GM21723 (cell line): ENCODE measurements around the gene FCGR2B.

Experiments used
- ATAC-seq: cut with Tn5 transposase; IDR thresholded peaks from one replicate; pipeline ENCODE4 v1.9.1; 2021; ENCODE audit warnings: mild to moderate bottlenecking, moderate library complexity; ENCODE audit not compliant: unreplicated experiment

FCGR2B gene

GRCh38 chr1:161705537-161705936 lies 42.6 kb downstream of the FCGR2B start:
- ATAC-seq: peak; percentile 35

- no peak for ATAC-seq
Measured at GRCh38 chr1:161706113-161706481, 43.2 kb downstream of the FCGR2B start.

GRCh38 chr1:161706482-161707347 lies 43.8 kb downstream of the FCGR2B start, which contains the start of gene FCRLA:
Gene FCRLA, plus strand, starts transcription at chr1:161707229. Its CDS starts 36 bp downstream, at chr1:161707265.
- peak; percentile 66 for ATAC-seq

GRCh38 chr1:161707503-161707902 lies 44.6 kb downstream of the FCGR2B start:
- ATAC-seq: peak; percentile 3

DNA sequence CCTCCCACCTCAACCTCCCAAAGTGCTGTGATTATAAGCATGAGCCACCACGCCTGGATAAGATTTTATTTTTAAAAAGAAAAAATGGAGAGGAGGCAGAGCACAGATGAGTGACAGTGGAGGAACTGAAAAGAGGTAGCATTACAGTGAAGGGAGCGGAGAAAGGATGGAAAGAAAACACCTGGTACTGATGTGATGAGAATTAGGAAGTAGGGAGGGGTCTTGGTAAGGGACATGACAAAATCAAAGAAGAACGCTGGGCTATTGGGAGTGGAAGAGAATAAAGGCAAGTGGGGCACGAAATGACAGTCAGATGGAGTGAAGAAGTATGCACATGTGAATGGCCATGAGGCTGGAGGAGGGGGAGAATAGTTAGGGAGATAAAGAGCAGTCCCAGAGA lies 46.4 kb downstream of the FCGR2B start:
- ATAC-seq: no peak

DNA sequence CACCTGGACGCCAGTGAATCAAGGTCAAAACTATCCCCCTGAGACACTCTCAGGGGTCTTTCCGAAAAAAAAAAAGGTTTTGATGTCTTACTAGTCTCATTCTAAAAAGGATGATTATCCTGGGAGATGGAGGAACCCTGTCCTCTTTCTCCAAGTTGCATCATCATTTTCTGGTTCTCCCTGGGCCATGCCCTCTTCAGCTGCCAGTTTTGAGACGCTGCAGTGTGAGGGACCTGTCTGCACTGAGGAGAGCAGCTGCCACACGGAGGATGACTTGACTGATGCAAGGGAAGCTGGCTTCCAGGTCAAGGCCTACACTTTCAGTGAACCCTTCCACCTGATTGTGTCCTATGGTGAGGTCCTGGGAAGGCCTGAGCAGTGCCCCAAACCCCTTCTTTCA lies 47.6 kb downstream of the FCGR2B start:
- no peak for ATAC-seq

DNA sequence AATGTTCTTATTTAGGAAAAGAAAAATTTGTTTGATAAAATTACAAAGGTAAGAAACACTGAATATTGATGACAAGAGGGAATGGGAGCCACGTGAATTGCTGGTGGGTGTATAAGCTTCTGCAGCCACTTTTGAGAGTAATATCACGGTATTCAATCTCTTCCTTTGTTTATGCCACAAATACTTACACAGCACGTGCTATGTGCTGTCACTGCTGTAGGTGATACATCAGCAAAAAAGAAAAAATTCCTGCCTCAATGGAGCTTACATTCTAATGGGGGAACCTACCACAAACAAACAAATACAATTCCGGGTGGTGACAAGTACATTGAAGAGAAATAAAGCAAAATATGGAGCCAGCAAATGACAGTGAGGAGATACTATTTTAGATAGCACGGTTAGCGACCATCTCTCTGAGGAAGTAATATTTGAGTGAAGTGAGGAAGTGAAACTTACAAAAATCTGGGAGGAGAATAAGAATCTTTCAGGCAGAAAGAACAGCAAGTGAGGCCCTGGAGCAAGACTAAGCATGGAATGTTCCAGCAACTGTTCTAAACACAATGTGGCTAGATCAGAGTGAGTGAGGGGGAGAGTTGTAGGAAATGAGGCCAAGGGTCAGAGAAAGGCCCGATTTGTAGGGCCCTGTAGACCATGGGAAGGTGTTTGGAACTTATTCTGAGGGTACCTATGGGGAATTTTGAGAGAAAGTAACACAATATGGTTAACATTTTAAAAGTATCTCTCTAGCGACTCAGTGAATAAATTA lies 55.8 kb downstream of the FCGR2B start:
- ATAC-seq: peak; percentile 71

DNA sequence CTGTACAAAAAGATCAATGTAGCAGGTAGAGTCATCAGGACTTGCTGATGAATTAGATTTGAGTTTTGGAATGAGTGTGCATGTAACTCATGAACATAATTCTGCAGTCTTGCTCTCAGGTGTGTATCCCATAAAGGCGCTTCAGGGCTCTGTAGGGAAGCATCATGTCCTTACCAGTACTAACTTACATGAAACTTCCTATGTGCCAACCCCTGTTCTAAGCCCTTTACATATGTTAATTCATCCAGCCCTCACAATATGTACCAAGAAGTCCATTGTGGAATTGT lies 56.3 kb downstream of the FCGR2B start:
- ATAC-seq: peak; percentile 49

DNA sequence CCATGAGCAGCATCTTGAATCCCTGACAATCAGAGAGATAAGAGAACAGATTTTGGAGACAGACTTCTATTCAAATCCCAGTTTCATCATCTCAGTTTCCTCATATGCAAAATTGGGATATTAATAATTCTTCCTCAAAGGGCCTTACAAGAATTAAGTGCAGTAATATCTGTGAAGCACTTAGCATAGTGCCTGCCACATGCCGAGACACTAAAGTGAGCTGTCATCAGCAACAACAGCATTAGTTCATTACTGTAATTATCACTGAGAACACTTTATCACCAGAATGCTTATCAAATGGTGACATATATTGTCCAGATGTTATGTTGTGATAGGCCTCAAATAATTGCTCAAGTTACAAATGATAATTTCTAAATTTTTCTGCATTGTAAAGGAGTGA lies 57.5 kb downstream of the FCGR2B start:
- ATAC-seq: no peak

DNA sequence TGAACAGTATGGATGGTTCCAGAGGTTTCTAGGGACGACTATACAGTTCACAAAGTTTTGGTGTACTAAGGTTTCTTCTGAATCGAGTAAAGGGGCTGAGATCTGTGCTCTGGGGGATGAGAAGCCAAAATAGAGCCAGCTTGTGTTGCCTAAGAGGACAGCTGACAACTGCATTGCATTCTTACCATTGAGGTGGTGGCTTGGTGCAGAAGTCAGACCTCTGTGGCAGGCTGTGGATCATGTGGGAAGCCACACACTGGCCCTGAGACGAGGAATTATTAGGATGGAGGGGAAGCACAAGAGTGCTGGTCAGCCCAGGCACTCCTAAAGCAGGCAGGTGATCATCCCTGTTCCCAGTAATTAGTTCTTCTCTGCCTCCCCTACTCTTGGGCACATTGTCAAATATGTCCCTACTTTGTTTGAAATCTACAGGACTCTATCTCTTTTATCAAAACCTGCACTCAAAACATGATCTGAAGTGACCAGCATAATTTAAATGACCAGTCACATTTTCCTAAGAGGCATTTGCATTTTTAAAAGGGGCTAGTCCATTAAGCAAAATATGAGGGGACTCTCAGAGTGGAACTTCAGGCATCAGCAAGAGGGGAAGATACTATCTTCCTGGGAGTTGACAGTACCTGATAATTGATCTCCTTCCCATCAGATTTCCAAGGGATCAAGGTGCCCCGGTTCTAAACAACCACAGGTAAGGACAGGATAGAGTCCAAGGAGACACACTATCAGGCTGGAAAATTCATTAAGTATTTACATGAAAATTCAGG lies 58.2 kb downstream of the FCGR2B start, which contains the start of gene FCRLB:
TSS of gene FCRLB (plus strand) at position 589 of the 782 bp plus-strand sequence. CDS start 1,129 bp downstream, outside the sequence.
- no peak for ATAC-seq

DNA sequence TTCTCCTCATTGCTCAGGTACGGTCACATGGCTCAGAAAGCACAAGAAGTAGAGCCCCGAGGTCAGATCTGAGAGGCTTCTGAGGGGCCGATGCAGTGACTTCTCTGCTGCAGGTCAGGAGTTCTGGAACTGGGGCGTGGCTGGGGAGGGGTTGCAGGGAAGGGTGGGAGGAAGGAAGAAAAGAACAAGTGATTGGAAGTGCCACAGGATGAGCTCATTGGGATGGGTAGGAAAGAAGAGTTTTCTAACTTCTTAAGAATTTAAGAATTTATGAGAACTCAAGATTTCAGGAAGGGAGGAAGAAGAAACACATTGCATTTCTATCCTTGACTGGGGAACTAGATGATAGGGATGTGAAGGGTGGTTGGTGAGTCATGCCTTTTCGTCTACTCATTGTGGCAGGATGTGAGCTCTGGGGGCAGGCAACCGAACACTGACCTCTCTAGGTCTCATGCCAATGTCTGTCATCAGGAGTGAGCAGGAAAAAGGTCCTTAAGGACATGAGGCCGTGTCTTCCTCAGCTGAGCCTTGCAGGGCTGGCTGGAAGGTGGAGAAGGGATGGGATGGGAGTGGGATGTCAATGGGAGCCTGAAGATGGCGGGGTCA lies 58.9 kb downstream of the FCGR2B start:
- ATAC-seq: no peak

- ATAC-seq: no peak
Measured at GRCh38 chr1:161722406-161722805, 59.5 kb downstream of the FCGR2B start.

GRCh38 chr1:161723459-161724141 lies 60.7 kb downstream of the FCGR2B start:
- ATAC-seq: no peak

GRCh38 chr1:161725258-161725907 lies 62.4 kb downstream of the FCGR2B start:
- ATAC-seq: peak; percentile 11

DNA sequence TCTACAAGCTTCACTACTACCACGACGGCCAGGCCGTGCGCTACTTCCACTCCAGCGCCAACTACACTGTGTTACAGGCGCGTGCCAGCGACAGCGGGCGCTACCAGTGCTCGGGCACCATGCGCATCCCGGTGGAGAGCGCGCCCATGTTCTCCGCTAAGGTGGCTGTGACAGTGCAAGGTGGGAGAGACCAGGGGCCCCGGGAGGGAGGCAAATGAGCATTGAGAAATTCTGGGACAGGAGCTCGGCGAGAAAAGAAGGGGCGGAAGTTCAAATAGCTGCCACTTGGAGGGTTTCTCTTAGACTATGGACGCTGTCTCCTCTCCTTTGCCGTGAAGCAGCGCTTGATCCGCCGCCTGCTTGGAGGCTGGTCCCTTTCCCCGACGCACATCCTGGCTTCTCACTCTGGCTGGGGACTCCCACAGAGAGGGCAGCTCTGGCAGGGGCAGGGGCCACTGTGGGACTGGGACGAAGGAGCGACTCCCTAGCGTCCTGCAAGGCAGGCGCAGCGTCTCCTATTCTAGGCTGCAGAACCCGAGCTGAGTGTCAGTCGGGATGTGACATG lies 63.0 kb downstream of the FCGR2B start:
- ATAC-seq: peak; percentile 25

DNA sequence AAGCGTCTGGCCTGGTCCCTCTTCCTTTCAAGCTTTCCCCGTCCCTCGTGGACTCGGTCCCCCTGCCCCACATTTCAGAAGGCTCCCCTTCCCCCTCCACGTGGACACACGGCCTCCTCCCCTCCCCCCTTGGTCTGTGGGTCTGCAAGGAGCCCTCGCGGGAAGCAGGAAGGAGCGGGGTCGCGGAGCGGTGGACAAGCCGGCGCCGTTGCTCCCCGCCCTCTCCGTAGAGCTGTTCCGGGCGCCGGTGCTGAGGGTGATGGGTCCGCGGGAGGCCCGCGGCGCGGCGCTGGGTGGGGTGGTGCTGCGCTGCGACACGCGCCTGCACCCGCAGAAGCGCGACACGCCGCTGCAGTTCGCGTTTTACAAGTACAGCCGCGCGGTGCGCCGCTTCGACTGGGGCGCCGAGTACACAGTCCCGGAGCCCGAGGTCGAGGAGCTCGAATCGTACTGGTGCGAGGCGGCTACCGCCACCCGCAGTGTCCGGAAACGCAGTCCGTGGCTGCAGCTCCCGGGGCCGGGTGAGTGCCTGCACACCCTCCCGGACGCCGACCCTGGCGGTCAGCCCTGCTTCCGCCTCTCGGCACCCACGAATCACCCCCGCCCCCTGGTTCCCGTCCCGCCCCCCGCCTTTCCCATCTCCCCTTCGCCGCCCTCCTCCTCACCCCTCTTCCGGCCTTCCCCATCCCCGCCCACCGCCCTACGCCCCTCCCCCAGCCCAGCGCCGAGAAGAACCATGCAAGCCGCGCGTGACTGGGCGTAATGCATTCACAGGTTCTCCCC lies 63.7 kb downstream of the FCGR2B start:
- peak; percentile 45 for ATAC-seq

DNA sequence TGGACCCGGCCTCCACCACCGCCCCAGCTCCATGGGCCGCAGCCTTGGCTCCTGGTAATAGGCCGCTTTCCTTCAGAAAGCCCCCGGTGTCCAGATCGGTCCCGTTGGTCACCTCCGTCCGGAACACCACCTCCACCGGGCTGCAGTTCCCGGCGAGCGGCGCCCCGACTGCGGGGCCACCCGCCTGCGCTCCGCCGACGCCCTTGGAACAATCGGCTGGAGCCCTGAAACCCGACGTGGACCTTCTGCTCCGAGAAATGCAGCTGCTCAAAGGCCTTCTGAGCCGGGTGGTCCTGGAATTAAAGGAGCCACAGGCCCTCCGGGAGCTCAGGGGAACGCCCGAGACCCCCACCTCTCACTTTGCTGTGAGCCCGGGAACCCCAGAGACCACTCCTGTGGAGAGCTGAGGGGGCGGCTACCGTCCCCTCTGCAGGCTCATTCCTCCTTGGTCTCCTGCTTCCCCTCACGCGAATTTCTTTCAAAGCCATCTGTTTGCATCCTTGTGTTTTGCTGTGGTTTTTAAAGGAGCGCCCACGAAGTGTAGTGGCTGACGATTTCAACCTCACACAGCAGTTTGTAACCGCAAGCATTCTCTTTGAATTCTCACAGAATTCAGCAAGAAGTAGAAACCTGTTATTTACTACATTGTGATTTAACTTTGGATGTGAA lies 64.4 kb downstream of the FCGR2B start:
- peak; percentile 11 for ATAC-seq
